Psoas muscle (tissue), 8 donors: ENCODE measurements around the gene EZH2. TPM values are rescaled to one million over a fixed set of nuclear protein-coding genes. Genes with fewer than 3 reads are reported as not detected.

Experiments used
- ATAC-seq, 4 donors: fragments of 200-7000 bp; cut with Tn5 transposase; one replicate each; pipeline ENCODE4 v1.9.1; 2020; ENCODE audit warnings: moderate library complexity in 3 of 4, mild to moderate bottlenecking in 2 of 4
- DNase-seq, 2 donors: peaks; one replicate each; pipeline ENCODE4 v3.0.0-alpha.2; 2020
- H3K27ac ChIP-seq: fragments of 200-600 bp; one replicate; pipeline ENCODE4 v1.8.0; 2022
- H3K27me3 ChIP-seq, 3 donors: fragments of 200-600 bp in 1 of 3; one replicate each; pipeline versions ENCODE4 v1.6.1 to v1.8.0; 2013 to 2022; ENCODE audit warnings: low read length in 2 of 3, mild to moderate bottlenecking in 2 of 3, moderate library complexity in 1 of 3; ENCODE audit not compliant: insufficient read depth in 3 of 3
- H3K36me3 ChIP-seq, 2 donors: fragments of 200-600 bp in 1 of 2; one replicate each; pipeline versions ENCODE4 v1.6.1 to v1.8.0; 2013 to 2022; ENCODE audit warnings: low read depth in 1 of 2, mild to moderate bottlenecking in 1 of 2, moderate library complexity in 1 of 2; ENCODE audit not compliant: insufficient read depth in 1 of 2
- H3K4me1 ChIP-seq: fragments of 200-600 bp; one replicate; pipeline ENCODE4 v1.8.0; 2022
- H3K4me3 ChIP-seq: fragments of 200-600 bp; one replicate; pipeline ENCODE4 v1.8.0; 2022; ENCODE audit warnings: mild to moderate bottlenecking
- H3K9me3 ChIP-seq: fragments of 200-600 bp; one replicate; pipeline ENCODE4 v1.8.0; 2022
- CTCF ChIP-seq: fragments of 200-600 bp; IDR thresholded peaks from one replicate; pipeline ENCODE4 v1.8.0; 2022; ENCODE audit warnings: antibody characterized with exemption
- WGBS, 3 donors: extraction: QIAGEN DNeasy Blood & Tissue Kit; methylation state at CpG; one replicate each; pipeline versions ENCODE4 v1.1.6 to v1.1.7; 2013; 5-methylcytosine and 5-hydroxymethylcytosine counted together
- intact Hi-C, 2 donors: fragments of 100-400 bp; cut with DNase I; formaldehyde crosslinking; loops; one replicate each; pipeline versions ENCODE4 v1.11.0 to v1.14.2; 2022
- polyA plus RNA-seq, 3 donors: library from polyadenylated mRNA; stranded (reverse); fragments of 200-250 nt; gene quantifications; one replicate each; pipeline ENCODE4 v1.2.3, GENCODE V29; 2013
- total RNA-seq, 4 donors: library from RNA; stranded (reverse); fragmentation: NEBNext Ultra II Directional in 2 of 4; extraction: Animal tissue kit (Norgen Biotek cat#: 25700) in 2 of 4; gene quantifications; one replicate each; pipeline versions ENCODE4 v1.2.1 to v1.2.4, GENCODE V29; 2021 to 2023
- donor health status: healthy with polysubstance abuse.
- donor health status: DM: no; HTN: no; CAD: no; lungs with moderate emphysema.
- donor health status: Bipolar disorder and iron deficiency.
- donor health status: healthy.
- donor health status: DM: yes; HTN: yes; CAD: no.
- donor health status: DM: no; HTN: no; CAD: no.
- donor health status: DM: no; HTN: no; CAD: no.
- donor health status: DM: yes; HTN: yes; CAD: no.

Gene EZH2
- total and polyA plus RNA-seq, 7 donors: 1.9 to 4.6 (median 2.5) TPM

- Histone ChIP-seq H3K4me3 (no peak overlapping the region), H3K9me3 (no peaks in the 10 kb centered on the region), H3K27ac (no peak overlapping the region), H3K4me1 (no peaks in the 10 kb centered on the region), H3K36me3 (peaks cover 2 to 10% of the 10 kb centered on the region in 2 donors), H3K27me3 (no peaks in the 10 kb centered on the region)
- DNase-seq: no peak
- intact Hi-C loops: no loop called here
- 96 to 100% (median 97%) methylated on average over 2 of the region's 2 CpGs for WGBS, 3 donors
- ATAC-seq: no peak
- TF ChIP-seq CTCF: no peak
Measured at GRCh38 chr7:148821422-148821821, 62.7 kb downstream of the EZH2 start.

- Histone ChIP-seq H3K27ac (no peak overlapping the region), H3K4me1 (no peaks in the 10 kb centered on the region), H3K9me3 (no peaks in the 10 kb centered on the region), H3K4me3 (no peak overlapping the region), H3K36me3 (no peaks in the 10 kb centered on the region), H3K27me3 (no peaks in the 10 kb centered on the region)
- ATAC-seq: no peak
- TF ChIP-seq CTCF: no peak
- intact Hi-C loops: no loop called here
- no peak for DNase-seq
- WGBS, 3 donors: 92 to 98% (median 96%) methylated on average over 6 of the region's 6 CpGs
Measured at GRCh38 chr7:148819697-148820360, 64.3 kb downstream of the EZH2 start.

- Histone ChIP-seq H3K4me3 (no peak overlapping the region), H3K27me3 (no peaks in the 10 kb centered on the region), H3K27ac (no peak overlapping the region), H3K4me1 (no peaks in the 10 kb centered on the region), H3K9me3 (no peaks in the 10 kb centered on the region), H3K36me3 (peaks cover 0 to 23% of the 10 kb centered on the region in 2 donors)
- intact Hi-C loops: no loop called here
- DNase-seq: no peak
- ATAC-seq: no peak
- no peak for TF ChIP-seq CTCF
- WGBS, 3 donors: 80 to 86% (median 81%) methylated on average over 3 of the region's 3 CpGs
Measured at GRCh38 chr7:148815612-148816011, 68.5 kb downstream of the EZH2 start.

GRCh38 chr7:148814922-148815559 is 69.0 kb downstream of the EZH2 start:
- H3K4me3 ChIP-seq: no peak overlapping the region
- peaks cover 0 to 27% of the 10 kb centered on the region in 2 donors for H3K36me3 ChIP-seq
- H3K4me1 ChIP-seq: no peaks in the 10 kb centered on the region
- intact Hi-C loops: no loop called here
- no peak for TF ChIP-seq CTCF
- 83 to 88% (median 88%) methylated on average over 10 of the region's 10 CpGs for WGBS, 3 donors
- no peaks in the 10 kb centered on the region for H3K27me3 ChIP-seq
- ATAC-seq: no peak
- H3K9me3 ChIP-seq: no peaks in the 10 kb centered on the region
- DNase-seq: no peak
- no peak overlapping the region for H3K27ac ChIP-seq
